HuH-7 (cell line): ENCODE data around the gene LMF1.
"Not testable (repeated sequence)": the region's sequence is repeated elsewhere in the genome, so short reads cannot be mapped to it uniquely, and the experiment has no call there.

ENCODE experiments used
- DNase-seq: peaks from one replicate; pipeline ENCODE4 v3.0.0; 2011; ENCODE audit warnings: low spot score

The LMF1 gene

GRCh38 chr16:893360-893759 lies 77.4 kb downstream of the LMF1 start:
- DNase-seq: peak; percentile 17

- DNase-seq: no peak
Observed at GRCh38 chr16:892536-893255, 78.1 kb downstream of the LMF1 start.

GRCh38 chr16:892006-892405 lies 78.8 kb downstream of the LMF1 start:
- no peak for DNase-seq

- DNase-seq: no peak
Observed at GRCh38 chr16:891353-891740, 79.4 kb downstream of the LMF1 start.

DNA sequence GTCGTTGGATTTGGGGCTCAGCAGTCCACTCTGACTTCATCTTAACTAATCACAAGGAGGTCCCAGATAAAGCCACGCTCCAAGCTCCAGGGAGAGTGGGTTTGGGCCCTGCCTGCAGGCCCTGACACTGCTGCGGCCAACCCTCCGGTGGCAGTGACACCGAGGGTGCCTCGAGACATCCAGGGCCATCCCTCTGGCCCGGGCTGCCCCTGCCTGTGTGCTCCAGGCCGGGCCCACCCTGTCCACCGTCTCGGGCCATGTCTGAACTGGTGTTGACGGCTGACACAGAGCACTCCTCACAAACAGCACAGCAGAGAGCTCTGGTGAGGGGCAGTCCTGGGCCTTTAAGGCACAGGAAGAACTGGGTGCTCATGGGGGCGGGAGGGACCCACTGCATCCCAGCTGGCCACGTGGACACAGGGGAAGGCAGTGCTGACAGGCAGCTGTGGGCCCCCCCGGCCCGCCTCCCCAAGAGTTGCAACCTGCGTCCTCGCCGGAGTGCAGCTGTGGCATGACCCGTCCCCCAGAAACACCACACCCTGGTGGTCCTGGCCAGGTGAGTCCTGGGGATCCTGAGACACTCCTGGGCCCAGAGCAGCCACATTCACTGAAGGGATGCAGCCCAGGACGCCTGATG lies 80.0 kb downstream of the LMF1 start:
- DNase-seq: no peak

- DNase-seq: no peak
Observed at GRCh38 chr16:890217-890616, 80.6 kb downstream of the LMF1 start.

DNA sequence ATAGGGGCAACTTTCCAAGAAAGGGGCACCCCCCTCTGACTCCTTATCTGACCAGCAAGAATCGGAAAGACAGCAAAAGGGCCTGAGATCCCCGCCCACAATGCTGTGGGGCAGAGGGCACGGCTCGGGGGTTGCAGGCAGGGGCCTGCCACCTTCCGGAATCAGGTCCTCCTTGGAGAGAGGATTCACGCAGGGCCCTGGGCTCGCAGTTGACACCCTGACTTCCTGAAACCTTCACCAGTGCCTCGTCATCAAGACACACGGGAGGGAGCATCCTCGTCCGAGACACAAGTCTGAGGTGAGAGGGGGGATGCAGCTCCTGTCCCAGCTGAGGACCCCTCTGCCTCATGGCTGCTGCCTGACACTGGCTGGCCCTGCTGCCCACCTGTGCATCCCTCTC lies 81.2 kb downstream of the LMF1 start:
- no peak for DNase-seq

DNA sequence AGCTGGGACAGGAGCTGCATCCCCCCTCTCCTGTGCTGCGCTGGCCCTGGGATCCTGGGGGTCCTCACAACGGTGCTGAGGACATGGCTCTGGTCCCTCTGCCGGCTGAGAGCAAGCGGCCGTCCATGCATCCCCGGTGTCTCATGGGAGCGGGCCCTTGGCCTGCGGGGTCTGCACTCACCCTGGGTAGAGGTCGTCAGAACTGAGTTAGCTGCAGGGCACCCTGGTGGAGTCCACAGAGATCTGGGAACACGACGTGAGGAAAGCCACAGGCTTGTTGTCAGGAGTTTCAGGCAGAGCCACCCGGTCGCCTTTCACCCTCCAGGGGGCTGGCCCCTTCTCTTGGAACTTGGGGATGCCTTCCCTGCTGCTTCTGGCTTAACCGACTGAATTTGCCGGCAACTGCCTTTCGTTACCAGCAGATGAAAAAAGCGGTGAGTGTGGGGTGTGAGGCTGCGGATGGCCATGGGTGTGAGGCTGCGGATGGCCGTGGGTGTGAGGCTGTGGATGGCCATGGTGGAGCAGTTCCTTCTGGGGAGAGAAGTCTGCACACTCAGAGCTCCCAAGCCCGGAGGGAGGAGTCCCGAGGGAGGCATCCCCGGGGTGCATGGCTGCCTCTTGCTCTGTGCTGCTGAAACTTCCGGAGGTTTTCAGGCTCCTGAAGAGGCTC lies 81.7 kb downstream of the LMF1 start:
- no peak for DNase-seq

DNA sequence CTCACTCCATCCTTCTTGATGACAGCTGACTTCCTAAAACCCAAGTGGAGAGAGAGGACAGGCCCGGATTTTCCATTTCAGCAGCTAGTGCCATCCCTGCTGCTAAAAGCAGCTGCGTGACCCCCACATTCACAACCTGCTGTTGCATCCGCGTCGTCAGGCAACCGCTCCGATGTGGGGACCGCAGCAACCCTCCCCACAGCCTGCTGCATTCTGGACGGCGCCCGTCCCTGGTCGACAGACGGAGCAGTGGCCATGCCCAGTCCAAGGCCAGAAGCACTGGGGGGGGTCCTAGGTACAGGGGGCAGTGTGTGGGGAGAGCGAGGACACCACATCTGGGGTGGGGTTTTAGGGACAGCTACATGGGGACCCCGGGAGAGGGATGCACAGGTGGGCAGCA lies 82.3 kb downstream of the LMF1 start:
- DNase-seq: not testable (repeated sequence)

DNA sequence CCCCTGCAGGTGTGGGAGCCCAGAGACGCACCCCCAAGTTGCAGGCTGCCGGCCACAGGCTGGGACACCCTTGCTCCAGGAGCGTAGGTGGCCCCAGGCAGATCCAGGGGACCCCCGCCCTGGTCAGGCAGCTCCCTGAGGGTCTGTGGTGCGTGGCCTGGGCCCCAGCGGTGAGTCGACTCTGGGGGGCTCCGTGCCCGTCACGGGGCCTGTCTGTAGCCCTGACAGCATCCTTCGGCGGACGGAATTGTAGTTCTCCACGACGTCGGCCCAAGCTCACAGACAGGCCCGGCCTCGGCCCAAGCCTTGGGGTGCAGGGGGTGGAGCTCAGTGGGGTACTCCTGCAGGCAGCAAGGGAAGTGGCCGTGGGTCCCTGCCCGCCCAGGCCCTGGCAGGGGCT lies 82.9 kb downstream of the LMF1 start:
- no peak for DNase-seq

DNA sequence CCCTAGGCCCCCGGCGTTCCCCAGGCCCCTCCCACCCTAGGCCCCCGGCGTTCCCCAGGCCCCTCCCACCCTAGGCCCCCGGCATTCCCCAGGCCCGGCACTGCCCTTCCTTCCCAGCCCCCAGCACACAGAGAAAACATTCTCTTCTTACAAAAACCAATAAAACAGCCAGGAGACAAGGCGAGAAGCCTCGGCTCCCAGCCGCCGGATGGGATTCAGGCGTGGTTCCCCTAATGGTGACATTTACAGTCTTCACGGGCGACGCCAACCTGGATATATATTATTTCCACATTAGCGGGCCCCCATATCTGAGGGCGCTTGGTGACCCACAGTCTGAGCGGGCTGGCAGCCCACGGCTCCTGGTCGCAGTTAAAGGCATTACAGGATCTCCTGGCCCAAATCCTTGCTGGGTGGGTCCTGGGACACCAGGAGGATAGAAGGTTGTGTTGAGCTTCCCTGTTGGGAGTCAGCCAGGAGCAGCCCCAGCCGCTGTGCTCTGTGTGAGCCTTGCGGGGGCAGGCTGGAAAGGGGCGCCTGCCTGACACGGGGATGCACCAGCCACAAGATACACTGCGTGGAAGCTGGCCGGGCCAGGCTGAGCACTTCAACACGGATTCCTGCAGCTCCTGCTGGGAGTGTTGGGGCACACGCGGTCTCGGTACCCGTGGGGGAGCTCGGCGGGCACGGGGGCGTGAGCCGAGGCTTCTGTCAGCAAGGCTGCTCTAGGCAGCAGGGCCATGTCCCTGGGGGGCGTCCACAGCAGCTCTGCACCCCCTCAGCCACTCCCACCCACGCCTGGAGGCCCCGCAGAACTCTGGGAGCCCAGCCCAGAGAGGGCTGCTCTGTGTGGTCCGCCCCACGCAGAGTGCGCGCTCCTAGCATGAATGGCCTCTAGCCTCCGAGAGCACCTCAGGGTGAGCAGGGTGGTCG lies 83.7 kb downstream of the LMF1 start:
- no peak for DNase-seq

GRCh38 chr16:886084-886543 lies 84.7 kb downstream of the LMF1 start:
- no peak for DNase-seq

GRCh38 chr16:885391-885790 lies 85.4 kb downstream of the LMF1 start:
- DNase-seq: no peak

DNA sequence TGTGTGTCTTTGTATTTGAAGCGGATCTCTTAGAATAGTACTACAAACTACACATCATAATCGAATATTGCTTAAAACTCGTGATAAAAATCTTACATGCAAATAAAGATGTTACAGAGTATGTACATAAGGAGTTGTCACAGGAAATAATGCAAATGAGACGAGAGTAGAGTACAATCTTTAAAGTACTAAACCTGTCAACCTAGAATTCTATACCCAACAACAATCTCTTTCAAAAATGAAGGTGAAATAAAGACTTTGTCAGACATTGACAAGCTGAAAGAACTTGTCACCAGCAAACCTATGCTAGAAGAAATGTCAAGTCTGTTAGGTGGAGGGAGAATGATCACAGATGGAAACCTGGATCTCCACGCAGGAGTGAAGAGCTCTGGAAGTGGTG lies 86.6 kb downstream of the LMF1 start:
- no peak for DNase-seq

- no peak for DNase-seq
Observed at GRCh38 chr16:883781-884180, 87.0 kb downstream of the LMF1 start.

- DNase-seq: no peak
Observed at GRCh38 chr16:883340-883739, 87.4 kb downstream of the LMF1 start.

DNA sequence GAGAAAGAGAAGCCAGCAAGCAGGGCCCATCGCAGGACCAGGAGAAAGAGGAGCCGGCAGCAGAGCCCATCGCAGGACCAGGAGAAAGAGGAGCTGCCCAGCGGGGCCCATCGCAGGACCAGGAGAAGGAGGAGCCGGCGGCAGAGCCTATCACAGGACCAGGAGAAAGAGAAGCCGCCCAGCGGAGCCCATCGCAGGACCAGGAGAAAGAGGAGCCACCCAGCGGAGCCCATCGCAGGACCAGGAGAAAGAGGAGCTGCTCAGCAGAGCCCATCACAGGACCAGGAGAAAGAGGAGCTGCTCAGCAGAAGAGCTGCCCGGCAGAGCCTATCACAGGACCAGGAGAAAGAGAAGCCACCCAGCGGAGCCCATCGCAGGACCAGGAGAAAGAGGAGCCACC lies 88.1 kb downstream of the LMF1 start:
- not testable (repeated sequence) for DNase-seq

DNA sequence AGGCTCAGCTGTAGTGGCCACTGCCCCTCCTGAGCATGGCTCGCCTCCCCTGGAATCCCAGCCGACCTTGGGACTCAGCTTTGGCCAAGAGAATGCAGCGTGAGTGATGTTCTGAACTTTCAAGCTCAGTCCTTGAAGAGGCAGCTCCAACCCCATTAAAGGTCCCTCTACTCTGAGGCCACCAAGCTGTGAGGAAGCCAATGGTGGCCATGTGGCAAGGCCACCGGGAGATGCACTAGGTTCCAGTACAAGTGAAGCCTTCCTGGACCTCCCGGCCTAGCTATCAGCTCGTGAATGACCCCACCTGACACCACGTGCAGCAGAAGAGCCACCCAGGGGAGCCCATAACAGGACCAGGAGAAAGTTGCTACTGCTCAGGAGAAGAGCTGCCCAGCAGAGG lies 88.5 kb downstream of the LMF1 start:
- DNase-seq: no peak

DNA sequence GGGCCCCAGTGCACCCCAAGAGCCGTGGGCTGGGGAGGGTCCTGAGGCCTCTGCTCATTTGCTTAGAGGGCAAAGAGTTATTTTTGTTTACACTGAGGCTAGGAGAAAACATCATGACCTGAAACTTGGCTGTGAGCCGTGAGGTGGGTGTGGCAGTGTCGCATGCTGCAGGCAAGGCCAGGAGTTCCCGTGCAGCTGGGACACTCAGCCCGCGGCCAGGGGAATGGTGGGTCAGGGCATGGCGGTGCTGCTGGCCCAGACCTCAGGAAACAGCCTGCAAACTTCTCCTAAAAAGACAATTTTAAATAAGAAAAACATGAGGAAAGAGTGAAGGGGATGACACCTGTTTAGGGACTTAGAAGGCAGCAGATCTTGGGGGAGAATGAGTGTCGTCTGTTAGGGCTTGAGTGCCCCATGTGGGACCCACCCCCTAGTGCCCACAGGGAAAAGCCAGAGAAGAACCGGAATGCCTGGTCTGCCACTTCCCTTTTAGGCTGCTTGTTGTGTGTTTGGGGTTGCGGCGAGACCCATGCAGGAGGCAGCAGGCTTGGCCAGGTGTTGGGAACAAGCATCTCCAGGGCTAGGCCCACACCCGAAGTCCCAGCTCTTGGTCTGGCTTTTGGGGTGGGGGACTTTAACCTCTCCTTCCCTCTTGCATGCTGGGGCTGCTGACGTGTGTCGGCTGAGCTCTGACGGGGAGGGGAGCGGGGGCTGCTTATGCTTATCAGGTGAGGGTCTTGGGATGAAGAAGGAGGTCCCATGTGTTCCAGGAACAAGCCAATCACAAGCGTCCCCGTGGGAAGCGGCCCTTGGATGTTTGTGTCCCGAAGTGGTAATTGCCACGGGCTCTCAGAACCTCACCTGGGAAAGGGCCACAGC lies 89.3 kb downstream of the LMF1 start:
- DNase-seq: no peak

- no peak for DNase-seq
Observed at GRCh38 chr16:880471-881171, 90.2 kb downstream of the LMF1 start.

GRCh38 chr16:879986-880385 lies 90.8 kb downstream of the LMF1 start:
- DNase-seq: no peak
